Measurements from ENCODE around the gene GLMP. TPM values are rescaled to one million over a fixed set of nuclear protein-coding genes. Genes with fewer than 3 reads are reported as not detected.
A peak's percentile ranks its signal among the peaks of the same experiment; 100 is the strongest.

Gene GLMP
- total and polyA plus RNA-seq, 2 of the 13 experiments (the other 11 are each of a cell fraction or from before 2014, with no cell fraction given) = 44.6 to 75.8 TPM

DNA sequence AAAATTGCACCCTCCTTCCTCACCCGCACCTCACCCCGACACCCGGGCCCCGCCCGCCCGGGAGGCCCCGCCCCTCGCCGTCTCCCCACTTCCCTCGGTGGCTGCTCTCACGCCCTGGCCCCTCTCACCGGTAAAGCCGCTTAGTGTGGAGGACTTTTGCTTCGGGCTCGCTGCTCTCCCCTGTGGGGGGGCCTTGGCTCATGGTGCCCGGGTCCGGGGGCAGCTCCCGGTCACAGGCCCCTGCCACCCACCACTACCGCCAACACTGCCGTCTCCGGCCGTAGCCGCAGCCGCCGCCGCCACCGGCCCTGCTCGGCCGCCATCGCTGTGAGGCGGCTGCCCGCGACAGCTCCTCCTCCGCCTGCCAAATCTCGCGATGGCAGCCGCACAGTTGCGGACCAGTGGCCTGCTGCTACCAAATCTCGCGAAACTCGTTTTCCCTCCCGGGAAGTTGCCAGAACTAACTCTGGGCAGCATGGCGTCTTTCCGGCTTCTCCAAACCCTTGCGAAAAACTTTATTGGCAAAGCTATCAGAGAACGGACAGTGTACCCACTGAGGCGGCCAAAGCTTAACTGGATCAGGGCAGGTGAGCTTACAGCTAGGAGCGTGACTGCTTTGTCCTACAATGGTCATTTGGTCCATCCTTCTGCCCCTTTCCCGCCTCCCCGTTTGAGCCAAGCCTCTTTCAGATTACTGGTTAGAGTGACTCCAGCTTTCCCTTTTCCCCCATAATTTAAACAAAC is 12.8 kb downstream of the GLMP start, which contains the start of gene SMG5 (continued):
- TF ChIP-seq ZNF18 (CRISPR knock-in tag; IDR thresholded peaks at IDR 0.05; ENCODE audit: insufficient replicate concordance) (peak; percentile 77), ZNF331 (CRISPR knock-in tag; IDR thresholded peaks at IDR 0.05) (peak; percentile 82), PPARG (CRISPR knock-in tag; conservative IDR thresholded peaks at IDR 0.05) (peak; percentile 74), ZFX (CRISPR knock-in tag; IDR thresholded peaks at IDR 0.05; ENCODE audit: low read depth) (peak; percentile 79), ZSCAN22 (CRISPR knock-in tag; IDR thresholded peaks at IDR 0.05) (peak; percentile 32; the same call in 1 of the 2 replicates), NFATC3 (CRISPR knock-in tag; IDR thresholded peaks at IDR 0.05) (no peak), ETS1 (CRISPR knock-in tag; IDR thresholded peaks at IDR 0.05) (no peak), ZNF557 (CRISPR knock-in tag; IDR thresholded peaks at IDR 0.05) (0 out of 2 replicates have a peak, but pooled peaks have one; percentile 63), IRF1 (CRISPR knock-in tag; IDR thresholded peaks at IDR 0.05; ENCODE audit: low read depth) (no peak), ZNF207 (IDR thresholded peaks at IDR 0.05; ENCODE audit: borderline replicate concordance) (no peak), ATF2 (CRISPR knock-in tag; IDR thresholded peaks at IDR 0.05) (peak; percentile 73; the same call in 1 of the 2 replicates), LRRFIP1 (CRISPR knock-in tag; conservative IDR thresholded peaks at IDR 0.05) (no peak), RBFOX2 (IDR thresholded peaks at IDR 0.05; ENCODE audit: low read depth, low read length) (peak; percentile 99), ZFP90 (CRISPR knock-in tag; IDR thresholded peaks at IDR 0.05; ENCODE audit: borderline replicate concordance) (peak; percentile 65; the same call in 1 of the 2 replicates), AHR (CRISPR knock-in tag; IDR thresholded peaks at IDR 0.05) (no peak), ZMAT3 (CRISPR knock-in tag; conservative IDR thresholded peaks at IDR 0.05) (peak; percentile 81; the same call in 1 of the 2 replicates)
- TF ChIP-seq, protein P1, sequence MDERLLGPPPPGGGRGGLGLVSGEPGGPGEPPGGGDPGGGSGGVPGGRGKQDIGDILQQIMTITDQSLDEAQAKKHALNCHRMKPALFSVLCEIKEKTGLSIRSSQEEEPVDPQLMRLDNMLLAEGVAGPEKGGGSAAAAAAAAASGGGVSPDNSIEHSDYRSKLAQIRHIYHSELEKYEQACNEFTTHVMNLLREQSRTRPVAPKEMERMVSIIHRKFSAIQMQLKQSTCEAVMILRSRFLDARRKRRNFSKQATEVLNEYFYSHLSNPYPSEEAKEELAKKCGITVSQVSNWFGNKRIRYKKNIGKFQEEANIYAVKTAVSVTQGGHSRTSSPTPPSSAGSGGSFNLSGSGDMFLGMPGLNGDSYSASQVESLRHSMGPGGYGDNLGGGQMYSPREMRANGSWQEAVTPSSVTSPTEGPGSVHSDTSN (CRISPR knock-in tag; IDR thresholded peaks at IDR 0.05) = no peak
